Fibroblast of pulmonary artery (primary cell): ENCODE measurements around the gene MTA1.
A peak's percentile ranks its signal among the peaks of the same experiment; 100 is the strongest.

Experiments
- DNase-seq: peaks from one replicate; pipeline ENCODE4 v3.0.0-alpha.2; 2010; ENCODE audit warnings: low read depth
- H3K4me3 ChIP-seq: replicated peaks from 2 replicates; pipeline ENCODE4 v1.5.1; 2011; ENCODE audit warnings: low read depth, mild to moderate bottlenecking, control low read depth, low read length, moderate library complexity
- TF ChIP-seq, protein P1 (sequence below): IDR thresholded peaks from 2 replicates; pipeline ENCODE4 v1.5.1; 2011; ENCODE audit warnings: mild to moderate bottlenecking, control low read depth, low read length, inconsistent platforms; ENCODE audit errors: missing control alignments

The MTA1 gene

DNA sequence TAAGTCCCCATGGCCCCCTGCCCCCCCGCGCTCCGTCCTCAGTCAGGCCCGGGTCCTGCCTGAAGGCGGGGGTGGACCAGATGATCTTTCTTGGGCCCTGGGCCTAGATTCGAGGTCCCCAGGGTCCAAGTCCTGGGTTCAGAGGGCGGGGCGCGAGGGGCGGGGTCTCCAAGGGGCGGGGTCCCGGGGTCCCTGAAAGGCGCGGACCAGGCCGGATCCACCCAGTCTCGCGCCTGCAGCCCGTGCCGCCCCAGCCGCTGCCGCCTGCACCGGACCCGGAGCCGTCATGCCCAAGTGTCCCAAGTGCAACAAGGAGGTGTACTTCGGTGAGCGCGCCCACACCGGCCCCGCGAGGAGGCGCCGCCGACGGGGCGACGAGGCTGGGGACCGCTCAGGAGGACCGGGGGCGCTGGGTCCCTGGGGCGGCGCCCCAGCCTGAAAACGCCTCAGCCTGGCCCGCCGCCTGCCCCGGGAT lies 67.4 kb downstream of the MTA1 start:
- no peak for DNase-seq

DNA sequence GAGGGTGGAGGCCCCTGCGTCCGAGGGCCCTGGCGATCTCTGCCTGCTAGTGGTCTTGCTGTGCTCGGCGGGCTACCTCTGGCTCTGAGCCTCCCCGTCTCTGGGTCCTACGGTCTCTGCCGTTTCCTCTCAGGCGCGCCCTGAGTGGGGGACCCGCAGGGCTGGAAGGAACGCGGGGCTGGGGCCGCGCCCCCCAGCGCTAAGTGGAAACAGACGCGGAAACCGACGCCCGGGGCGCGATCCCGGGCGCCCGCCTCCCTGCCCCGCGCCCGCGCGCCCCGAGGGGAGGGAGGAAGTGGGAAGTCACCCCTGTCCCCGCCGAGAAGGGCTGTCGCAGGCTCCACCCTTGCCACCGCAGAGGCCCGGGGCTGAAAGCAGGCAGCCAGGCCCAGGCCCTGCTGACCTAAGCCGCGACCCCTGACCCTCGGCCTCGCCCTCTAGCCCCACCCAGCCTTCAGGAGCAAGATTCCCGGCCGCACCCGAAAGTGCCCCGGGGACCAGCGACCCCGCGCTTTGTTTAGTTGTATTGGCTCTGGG lies 67.9 kb downstream of the MTA1 start:
- TF ChIP-seq, protein P1, sequence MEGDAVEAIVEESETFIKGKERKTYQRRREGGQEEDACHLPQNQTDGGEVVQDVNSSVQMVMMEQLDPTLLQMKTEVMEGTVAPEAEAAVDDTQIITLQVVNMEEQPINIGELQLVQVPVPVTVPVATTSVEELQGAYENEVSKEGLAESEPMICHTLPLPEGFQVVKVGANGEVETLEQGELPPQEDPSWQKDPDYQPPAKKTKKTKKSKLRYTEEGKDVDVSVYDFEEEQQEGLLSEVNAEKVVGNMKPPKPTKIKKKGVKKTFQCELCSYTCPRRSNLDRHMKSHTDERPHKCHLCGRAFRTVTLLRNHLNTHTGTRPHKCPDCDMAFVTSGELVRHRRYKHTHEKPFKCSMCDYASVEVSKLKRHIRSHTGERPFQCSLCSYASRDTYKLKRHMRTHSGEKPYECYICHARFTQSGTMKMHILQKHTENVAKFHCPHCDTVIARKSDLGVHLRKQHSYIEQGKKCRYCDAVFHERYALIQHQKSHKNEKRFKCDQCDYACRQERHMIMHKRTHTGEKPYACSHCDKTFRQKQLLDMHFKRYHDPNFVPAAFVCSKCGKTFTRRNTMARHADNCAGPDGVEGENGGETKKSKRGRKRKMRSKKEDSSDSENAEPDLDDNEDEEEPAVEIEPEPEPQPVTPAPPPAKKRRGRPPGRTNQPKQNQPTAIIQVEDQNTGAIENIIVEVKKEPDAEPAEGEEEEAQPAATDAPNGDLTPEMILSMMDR = no peak
- no peak for DNase-seq
- H3K4me3 ChIP-seq = no peak overlapping the region

More for the DNA sequence above, 67.4 kb downstream of the MTA1 start:
- TF ChIP-seq, protein P1 = no peak
- no peak overlapping the region for H3K4me3 ChIP-seq

DNA sequence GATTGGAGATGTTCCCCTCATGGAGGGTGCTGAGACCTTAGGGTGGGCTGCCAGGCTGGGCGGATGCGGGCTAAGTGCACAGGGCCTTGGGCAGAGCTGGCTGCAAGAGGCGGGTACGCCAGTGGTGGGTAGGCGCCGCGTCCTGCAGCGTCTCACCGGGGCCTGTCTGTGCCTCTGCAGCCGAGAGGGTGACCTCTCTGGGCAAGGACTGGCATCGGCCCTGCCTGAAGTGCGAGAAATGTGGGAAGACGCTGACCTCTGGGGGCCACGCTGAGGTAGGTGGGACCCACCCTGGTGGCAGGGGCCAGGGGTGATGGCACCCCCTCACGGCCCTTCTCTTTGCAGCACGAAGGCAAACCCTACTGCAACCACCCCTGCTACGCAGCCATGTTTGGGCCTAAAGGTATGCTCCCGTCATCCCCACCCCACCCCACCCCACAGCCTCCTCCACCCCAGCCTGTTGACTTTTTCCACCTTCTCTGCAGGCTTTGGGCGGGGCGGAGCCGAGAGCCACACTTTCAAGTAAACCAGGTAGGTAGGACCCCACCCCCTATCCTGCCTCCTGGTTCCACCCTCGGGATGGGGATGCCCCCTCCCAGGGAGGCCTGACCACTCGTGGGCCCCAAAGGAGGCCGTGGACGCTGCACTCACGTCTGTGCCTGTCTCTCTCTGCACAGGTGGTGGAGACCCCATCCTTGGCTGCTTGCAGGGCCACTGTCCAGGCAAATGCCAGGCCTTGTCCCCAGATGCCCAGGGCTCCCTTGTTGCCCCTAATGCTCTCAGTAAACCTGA lies 68.6 kb downstream of the MTA1 start:
- DNase-seq = no peak
- no peak overlapping the region for H3K4me3 ChIP-seq
- TF ChIP-seq, protein P1 = no peak

DNA sequence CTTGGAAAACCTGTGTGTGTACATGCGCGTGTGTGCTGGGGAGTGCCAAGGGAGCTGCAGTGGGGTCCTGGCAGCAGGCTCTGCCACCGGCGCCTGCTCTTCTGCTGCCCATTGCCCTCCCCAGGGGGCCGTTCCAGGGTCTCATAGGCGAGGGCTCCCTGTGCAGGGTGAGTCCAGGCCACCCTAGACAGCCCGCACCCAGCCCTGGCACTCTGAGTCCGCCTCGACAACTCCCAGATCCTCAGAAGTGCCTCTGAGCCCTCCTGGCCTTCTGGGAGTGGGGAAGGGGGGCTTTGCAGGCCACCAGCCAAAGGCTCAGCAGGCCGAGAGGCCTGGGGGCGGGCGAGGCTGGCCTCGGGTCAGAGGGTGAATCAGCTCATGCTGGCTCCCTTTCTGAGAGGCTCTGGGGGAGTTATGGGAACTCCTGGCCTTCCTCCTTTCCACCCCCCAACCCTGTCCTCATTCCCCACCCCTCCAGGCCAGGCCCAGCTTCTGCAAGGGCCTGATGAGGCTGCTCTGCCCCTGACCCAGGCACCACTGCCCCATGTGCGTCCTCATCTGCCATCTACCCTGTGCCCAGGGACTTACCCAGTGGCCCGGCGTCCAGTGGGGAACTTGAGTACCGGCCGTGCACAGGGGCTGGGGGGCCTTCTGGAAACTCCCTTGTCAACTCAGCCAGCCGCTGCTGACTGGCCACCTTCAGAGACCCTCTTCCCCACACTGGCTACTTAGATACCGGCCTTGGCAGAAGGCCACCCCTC lies 69.3 kb downstream of the MTA1 start:
- H3K4me3 ChIP-seq = no peak overlapping the region
- TF ChIP-seq, protein P1 = no peak
- no peak for DNase-seq

DNA sequence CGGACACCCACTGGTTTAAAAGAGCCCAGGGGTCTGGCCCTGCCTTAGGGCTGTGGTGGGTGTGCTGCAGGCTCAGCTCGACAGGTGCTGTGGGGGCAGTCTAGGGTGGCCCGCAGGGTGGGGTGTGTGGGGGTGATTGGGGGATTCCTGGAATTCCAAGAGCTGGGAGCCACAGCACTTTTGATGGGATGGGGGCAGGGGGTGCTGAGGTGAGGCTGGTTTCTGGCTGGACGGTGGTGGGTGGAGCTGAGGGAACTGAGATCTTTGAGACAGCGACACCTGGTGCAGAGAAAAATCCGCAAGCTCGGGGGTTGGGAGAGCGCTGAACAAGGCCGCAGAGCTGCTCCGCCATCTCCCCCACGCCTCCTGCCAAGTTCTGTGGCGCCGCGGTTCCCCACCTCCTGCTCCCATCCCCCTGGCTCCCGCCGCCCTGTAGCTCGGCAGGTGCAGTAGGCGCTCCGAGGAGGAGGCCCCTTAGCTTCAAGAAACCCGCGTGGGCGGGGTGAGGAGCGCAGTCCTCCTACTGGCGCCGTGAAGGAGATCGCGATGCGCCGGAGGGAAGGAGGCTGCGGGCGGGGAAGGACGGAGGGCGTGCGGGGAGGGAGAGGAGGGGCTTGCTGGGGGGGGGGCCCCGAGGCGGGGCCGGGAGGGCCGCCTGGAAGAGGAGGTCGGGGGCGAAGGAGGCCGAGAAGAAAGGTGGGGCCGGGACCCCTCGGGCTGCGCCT lies 70.1 kb downstream of the MTA1 start:
- TF ChIP-seq, protein P1 = peak; percentile 69
- peak overlapping the region; percentile 58 for H3K4me3 ChIP-seq
- DNase-seq = peak; percentile 88

DNA sequence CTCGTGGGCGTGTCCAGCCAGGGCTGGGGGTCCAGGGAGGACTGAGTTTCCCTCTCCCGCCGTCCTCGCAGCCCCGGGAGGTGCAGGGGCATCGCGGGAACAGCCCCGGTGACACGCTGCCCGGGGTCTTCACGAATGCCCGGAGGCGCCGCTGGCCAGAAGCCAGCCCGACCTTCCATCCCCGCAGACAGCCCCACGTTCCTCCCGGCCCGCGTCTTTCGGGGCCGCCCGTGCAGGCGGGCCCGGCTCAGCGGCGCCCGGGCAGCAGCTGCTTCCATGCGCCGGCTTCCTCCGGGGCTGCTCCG lies 70.6 kb downstream of the MTA1 start:
- TF ChIP-seq, protein P1 = no peak
- DNase-seq = no peak
- H3K4me3 ChIP-seq = peak overlapping the region; percentile 58
